Keratinocyte (primary cell): ENCODE results near the gene TMPRSS4. TPM values are rescaled to one million over a fixed set of nuclear protein-coding genes. Genes with fewer than 3 reads are reported as not detected.

Source experiments
- DNase-seq: peaks from one replicate; pipeline ENCODE4 v3.0.0-alpha.2; 2011; ENCODE audit warnings: low read depth, missing footprints, low spot score
- FAIRE-seq: peaks from 2 replicates; lab custom pipeline; 2011; peaks lifted over from hg19 to GRCh38; lab: Jason Lieb, UNC
- H2AFZ ChIP-seq: 2 replicates; pipeline ENCODE4 v1.6.0; 2012; ENCODE audit warnings: low read length, control low read depth, inconsistent platforms; ENCODE audit not compliant: control insufficient read depth
- H3K27ac ChIP-seq: 2 replicates; pipeline ENCODE4 v1.5.1; 2011; ENCODE audit warnings: low read length; ENCODE audit not compliant: control insufficient read depth, insufficient read depth
- H3K27me3 ChIP-seq: 3 replicates; pipeline ENCODE4 v1.6.0; 2011; ENCODE audit warnings: low read length; ENCODE audit not compliant: control insufficient read depth, insufficient read depth; ENCODE audit errors: extremely low read depth
- H3K36me3 ChIP-seq, 2 experiments: 2 replicates in 1 of 2; 3 replicates in 1 of 2; pipeline ENCODE4 v1.5.1; 2011; ENCODE audit warnings: low read length in 2 of 2, mild to moderate bottlenecking in 1 of 2; ENCODE audit not compliant: control insufficient read depth in 2 of 2, insufficient read depth in 2 of 2; ENCODE audit errors: extremely low read depth in 1 of 2
- H3K4me1 ChIP-seq: 3 replicates; pipeline ENCODE4 v1.5.1; 2011; ENCODE audit warnings: low read length; ENCODE audit not compliant: control insufficient read depth, insufficient read depth; ENCODE audit errors: extremely low read depth
- H3K4me2 ChIP-seq: 3 replicates; pipeline ENCODE4 v1.6.0; 2011; ENCODE audit warnings: low read depth, low read length; ENCODE audit not compliant: control insufficient read depth, insufficient read depth; ENCODE audit errors: extremely low read depth
- H3K4me3 ChIP-seq, 3 experiments: fragments of 200-600 bp in 1 of 3; sonication (generic) in 1 of 3; 2 replicates in 2 of 3; 3 replicates in 1 of 3; pipeline ENCODE4 v1.5.1; 2011 to 2016; ENCODE audit warnings: low read length in 3 of 3, mild to moderate bottlenecking in 3 of 3, control low read depth in 2 of 3, inconsistent platforms in 1 of 3, low read depth in 1 of 3, mixed read lengths in 1 of 3, mixed run types in 1 of 3, moderate library complexity in 1 of 3; ENCODE audit not compliant: control insufficient read depth in 2 of 3, insufficient read depth in 2 of 3; ENCODE audit errors: extremely low read depth in 1 of 3
- H3K79me2 ChIP-seq: 2 replicates; pipeline ENCODE4 v1.6.0; 2012; ENCODE audit warnings: low read length; ENCODE audit not compliant: control insufficient read depth, insufficient read depth
- H3K9ac ChIP-seq: 3 replicates; pipeline ENCODE4 v1.6.0; 2011; ENCODE audit warnings: low read length; ENCODE audit not compliant: control insufficient read depth, insufficient read depth; ENCODE audit errors: extremely low read depth
- H3K9me1 ChIP-seq: 3 replicates; pipeline ENCODE4 v1.6.0; 2011; ENCODE audit warnings: low read length; ENCODE audit not compliant: control insufficient read depth, insufficient read depth; ENCODE audit errors: extremely low read depth
- H3K9me3 ChIP-seq: 2 replicates; pipeline ENCODE4 v1.5.1; 2012; ENCODE audit warnings: low read depth, low read length; ENCODE audit not compliant: control insufficient read depth
- H4K20me1 ChIP-seq: 3 replicates; pipeline ENCODE4 v1.6.0; 2011; ENCODE audit warnings: low read length; ENCODE audit not compliant: control insufficient read depth, insufficient read depth; ENCODE audit errors: extremely low read depth
- CTCF ChIP-seq, 3 experiments: IDR thresholded peaks in 1 of 3; conservative IDR thresholded peaks in 1 of 3; optimal IDR thresholded peaks in 1 of 3; 2 replicates in 2 of 3; 3 replicates in 1 of 3; pipeline versions ENCODE3 to v1.5.1; 2011; ENCODE audit warnings: low read length in 3 of 3, mild to moderate bottlenecking in 3 of 3, moderate library complexity in 2 of 3, control low read depth in 1 of 3, inconsistent platforms in 1 of 3; ENCODE audit not compliant: insufficient read depth in 2 of 3; ENCODE audit errors: extremely low read depth in 1 of 3
- EZH2 ChIP-seq: IDR thresholded peaks from one replicate; pipeline ENCODE4 v1.6.1; 2012; ENCODE audit warnings: inconsistent platforms, mild to moderate bottlenecking, low read length, moderate library complexity
- dilution Hi-C: fragments of 300-500 bp; cut with MboI; formaldehyde crosslinking; loops from one replicate; pipeline ENCODE4 v1.7.0; 2020; ENCODE audit warnings: low sequenced_read_pairs; ENCODE audit not compliant: extremely low pct_ligation_motif_present
- polyA plus RNA-seq, 5 experiments: library from polyadenylated mRNA; depleted of rRNA in 3 of 5; stranded (reverse) in 3 of 5; stranded (forward) in 1 of 5; unstranded in 1 of 5; fragments of >200 nt; gene quantifications; 1 replicate in 1 of 5; 2 replicates in 3 of 5; 3 replicates in 1 of 5; pipeline versions ENCODE4 v1.2.1 to v1.2.3, GENCODE V29; 2011 to 2012; ENCODE audit warnings: missing spikeins in 2 of 5, low read depth in 1 of 5, low replicate concordance in 1 of 5

Gene TMPRSS4
- polyA plus RNA-seq, 1 donor (not counting 4 experiments of a cell fraction or from before 2014, with no cell fraction given) = 1.2 TPM

DNA sequence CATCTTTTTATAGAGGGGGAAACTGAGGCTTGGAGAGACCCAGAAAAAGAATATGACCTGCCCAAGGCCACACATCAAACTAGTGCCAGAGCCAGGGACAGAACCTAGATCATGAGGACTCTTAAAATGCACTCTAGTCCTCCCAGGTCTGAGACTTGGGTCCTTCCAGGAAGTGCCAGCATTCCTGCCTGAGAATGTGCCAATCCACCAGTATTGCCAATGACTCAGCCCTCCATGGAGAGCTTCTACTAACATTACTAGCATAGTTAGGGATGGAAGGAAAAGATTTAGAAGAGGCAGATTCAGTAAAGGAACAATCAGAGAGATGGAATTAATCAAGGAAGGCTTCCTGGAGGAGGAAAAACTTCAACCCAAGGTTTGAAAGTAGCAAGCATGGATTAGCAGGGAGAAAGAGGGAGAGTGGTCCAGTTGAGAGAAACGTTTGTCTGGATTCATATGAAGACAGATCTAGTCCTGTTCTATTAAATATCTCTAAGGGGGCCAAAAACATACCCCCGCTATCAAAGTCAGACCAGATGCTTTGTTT, 30.0 kb downstream of the TMPRSS4 start:
- dilution Hi-C loops = no loop called here
- no peaks in the 10 kb centered on the region for H3K79me2 ChIP-seq

DNA sequence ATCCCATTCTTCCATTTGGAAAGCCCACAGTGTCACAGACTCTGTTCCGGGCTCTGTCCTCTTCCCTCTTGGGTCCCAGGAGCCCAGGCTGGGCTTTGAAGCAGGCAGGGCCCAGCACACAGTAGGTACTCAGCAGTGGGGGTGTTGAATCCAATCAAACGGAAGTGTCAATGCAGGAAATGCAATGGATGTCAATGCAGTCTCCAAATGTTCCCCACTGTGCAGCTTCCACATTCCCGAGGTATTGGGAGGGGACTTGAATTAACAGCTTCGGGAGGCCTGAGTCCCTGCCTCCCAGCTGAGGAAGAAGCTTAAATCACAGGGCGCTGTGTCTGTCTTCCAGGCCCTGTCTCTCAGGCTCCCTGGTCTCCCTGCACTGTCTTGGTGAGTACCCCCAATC, 31.6 kb downstream of the TMPRSS4 start:
- H3K27me3 ChIP-seq = no peaks in the 10 kb centered on the region
- H2AFZ ChIP-seq = no peak overlapping the region
- no peaks in the 10 kb centered on the region for H3K9me3 ChIP-seq
- no peak overlapping the region for H3K4me3 ChIP-seq
- dilution Hi-C loops = no loop called here
- H3K9ac ChIP-seq = no peak overlapping the region
- H3K36me3 ChIP-seq = no peaks in the 10 kb centered on the region
- no peaks in the 10 kb centered on the region for H3K9me1 ChIP-seq
- no peak overlapping the region for H3K4me2 ChIP-seq
- no peaks in the 10 kb centered on the region for H3K79me2 ChIP-seq
- H4K20me1 ChIP-seq = no peaks in the 10 kb centered on the region
- H3K27ac ChIP-seq = no peak overlapping the region
- FAIRE-seq = no peak
- no peak for DNase-seq
- no peaks in the 10 kb centered on the region for H3K4me1 ChIP-seq
- no peak for TF ChIP-seq EZH2
- TF ChIP-seq CTCF (optimal IDR thresholded peaks at IDR 0.05 in 1 of 3, IDR thresholded peaks at IDR 0.05 in 1 of 3, conservative IDR thresholded peaks at IDR 0.05 in 1 of 3; ENCODE audit: extremely low read depth in 1 of 3, insufficient read depth in 2 of 3, low read length in 3 of 3) = no peak

More for the DNA sequence above, 30.0 kb downstream of the TMPRSS4 start:
- no peak overlapping the region for H3K9ac ChIP-seq
- H3K9me3 ChIP-seq = no peaks in the 10 kb centered on the region
- FAIRE-seq (no peak), DNase-seq (no peak)
- no peak overlapping the region for H3K4me2 ChIP-seq
- H3K4me3 ChIP-seq = no peak overlapping the region
- H3K4me1 ChIP-seq = no peaks in the 10 kb centered on the region
- no peaks in the 10 kb centered on the region for H4K20me1 ChIP-seq
- no peak overlapping the region for H2AFZ ChIP-seq
- no peaks in the 10 kb centered on the region for H3K9me1 ChIP-seq
- TF ChIP-seq EZH2 (no peak), CTCF (optimal IDR thresholded peaks at IDR 0.05 in 1 of 3, IDR thresholded peaks at IDR 0.05 in 1 of 3, conservative IDR thresholded peaks at IDR 0.05 in 1 of 3; ENCODE audit: extremely low read depth in 1 of 3, insufficient read depth in 2 of 3, low read length in 3 of 3) (no peak)
- no peaks in the 10 kb centered on the region for H3K27me3 ChIP-seq
- no peaks in the 10 kb centered on the region for H3K36me3 ChIP-seq
- no peak overlapping the region for H3K27ac ChIP-seq
